Coronary artery (tissue), 2 donors: ENCODE measurements around the gene PRLH.

ENCODE experiments used
- DNase-seq: peaks from one replicate; pipeline ENCODE4 v3.0.0-alpha.2; 2017; ENCODE audit warnings: low spot score
- H3K27ac ChIP-seq, 2 donors: fragments of 200-600 bp; sonication (generic); one replicate each; pipeline ENCODE4 v1.5.1; 2016 to 2019
- H3K4me3 ChIP-seq: fragments of 200-600 bp; sonication (generic); 2 replicates; pipeline ENCODE4 v1.5.1; 2016; ENCODE audit warnings: mild to moderate bottlenecking, moderate library complexity
- TF ChIP-seq, protein P1 (sequence below): fragments of 200-600 bp; sonication (generic); IDR thresholded peaks from one replicate; pipeline ENCODE4 v1.5.1; 2019; ENCODE audit warnings: antibody characterized with exemption

The PRLH gene

DNA sequence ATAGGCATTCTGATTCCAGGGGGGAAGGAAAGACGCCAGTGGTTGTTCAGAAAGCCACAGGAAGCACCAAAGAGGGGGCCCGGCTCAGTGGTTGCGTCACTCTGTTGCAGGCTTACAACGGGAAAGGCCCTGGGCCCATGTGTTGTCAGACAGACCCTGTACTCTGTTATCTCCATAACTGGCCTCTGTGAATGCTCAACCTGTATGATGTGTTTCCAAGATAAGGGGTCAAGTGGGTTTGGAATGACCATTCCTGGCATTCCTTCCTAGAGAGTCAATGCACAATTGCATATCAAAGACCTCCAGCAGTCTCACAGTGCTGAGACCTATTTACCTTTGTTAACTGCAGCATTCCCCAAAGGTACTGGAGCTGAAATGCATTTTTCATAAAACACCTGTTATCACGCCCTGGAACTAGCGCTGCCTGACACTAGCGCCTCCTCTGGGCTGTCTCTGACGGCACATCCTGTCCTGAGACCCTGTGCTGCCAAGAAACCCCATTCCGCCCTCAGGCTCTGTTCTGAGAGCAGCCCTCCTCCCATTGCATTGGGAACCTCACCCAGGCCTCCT lies 47.9 kb downstream of the PRLH start:
- Histone ChIP-seq H3K27ac (peak overlapping the region; percentile 46 to 55), H3K4me3 (no peak overlapping the region)
- DNase-seq = peak; percentile 70
- TF ChIP-seq, protein P1, sequence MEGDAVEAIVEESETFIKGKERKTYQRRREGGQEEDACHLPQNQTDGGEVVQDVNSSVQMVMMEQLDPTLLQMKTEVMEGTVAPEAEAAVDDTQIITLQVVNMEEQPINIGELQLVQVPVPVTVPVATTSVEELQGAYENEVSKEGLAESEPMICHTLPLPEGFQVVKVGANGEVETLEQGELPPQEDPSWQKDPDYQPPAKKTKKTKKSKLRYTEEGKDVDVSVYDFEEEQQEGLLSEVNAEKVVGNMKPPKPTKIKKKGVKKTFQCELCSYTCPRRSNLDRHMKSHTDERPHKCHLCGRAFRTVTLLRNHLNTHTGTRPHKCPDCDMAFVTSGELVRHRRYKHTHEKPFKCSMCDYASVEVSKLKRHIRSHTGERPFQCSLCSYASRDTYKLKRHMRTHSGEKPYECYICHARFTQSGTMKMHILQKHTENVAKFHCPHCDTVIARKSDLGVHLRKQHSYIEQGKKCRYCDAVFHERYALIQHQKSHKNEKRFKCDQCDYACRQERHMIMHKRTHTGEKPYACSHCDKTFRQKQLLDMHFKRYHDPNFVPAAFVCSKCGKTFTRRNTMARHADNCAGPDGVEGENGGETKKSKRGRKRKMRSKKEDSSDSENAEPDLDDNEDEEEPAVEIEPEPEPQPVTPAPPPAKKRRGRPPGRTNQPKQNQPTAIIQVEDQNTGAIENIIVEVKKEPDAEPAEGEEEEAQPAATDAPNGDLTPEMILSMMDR = no peak

GRCh38 chr2:237615631-237616249 lies 49.4 kb downstream of the PRLH start:
- Histone ChIP-seq H3K27ac (peak overlapping the region; percentile 81 to 98), H3K4me3 (no peak overlapping the region)
- TF ChIP-seq, protein P1 = no peak
- DNase-seq = no peak

DNA sequence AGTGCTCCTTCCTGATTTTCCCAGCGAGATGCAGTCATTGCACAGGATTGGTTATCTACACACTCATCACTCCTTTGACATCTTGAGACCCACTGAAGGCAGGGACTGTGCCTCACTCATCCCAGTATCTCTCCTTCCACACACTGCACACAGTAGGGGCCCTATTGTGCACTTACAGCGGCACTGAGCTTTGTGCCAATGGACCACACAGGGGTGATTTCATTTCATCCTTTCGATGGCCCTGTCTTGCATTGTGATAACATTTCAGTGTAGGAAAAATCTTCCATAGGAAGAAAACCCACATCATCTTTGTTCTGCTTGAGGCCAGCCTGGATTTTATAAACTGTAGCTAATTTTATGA lies 50.0 kb downstream of the PRLH start:
- H3K4me3 ChIP-seq = peak overlapping the region; percentile 30
- DNase-seq = no peak
- TF ChIP-seq, protein P1 = no peak
- peak overlapping the region; percentile 81 to 98 for H3K27ac ChIP-seq
